ENCODE data around the gene DIP2A.

- no peak for TF ChIP-seq POLR2AphosphoS5 (IDR thresholded peaks at IDR 0.05)
- TF ChIP-seq EP300 (IDR thresholded peaks at IDR 0.05): no peak
- TF ChIP-seq CTCF (IDR thresholded peaks at IDR 0.05): no peak
Measured at GRCh38 chr21:46436621-46437020, 22.1 kb upstream of the DIP2A start.
